Jurkat, Clone E6-1 (cell line): Measurements from ENCODE around the gene ARID1B.

Experiments
- DNase-seq: peaks from one replicate; pipeline ENCODE4 v3.0.0-alpha.2; 2011; ENCODE audit warnings: low read depth, low spot score
- H3K4me3 ChIP-seq: 2 replicates; pipeline ENCODE4 v1.5.1; 2011; ENCODE audit warnings: mild to moderate bottlenecking, low read length, control low read depth, moderate library complexity

The ARID1B gene

GRCh38 chr6:157089258-157089657, 312.1 kb downstream of the ARID1B start:
- DNase-seq, result no peak
- H3K4me3 ChIP-seq, result no peak overlapping the region

GRCh38 chr6:157089851-157090250, 312.7 kb downstream of the ARID1B start:
- no peak for DNase-seq
- H3K4me3 ChIP-seq, result no peak overlapping the region

- no peak for DNase-seq
Observed at GRCh38 chr6:157090736-157091135, 313.6 kb downstream of the ARID1B start.

GRCh38 chr6:157091243-157091642, 314.1 kb downstream of the ARID1B start:
- no peak for DNase-seq

More at GRCh38 chr6:157090736-157091135, 313.6 kb downstream of the ARID1B start:
- H3K4me3 ChIP-seq, result no peak overlapping the region

GRCh38 chr6:157091856-157092460, 314.8 kb downstream of the ARID1B start:
- no peak overlapping the region for H3K4me3 ChIP-seq
- no peak for DNase-seq

More at GRCh38 chr6:157091243-157091642, 314.1 kb downstream of the ARID1B start:
- H3K4me3 ChIP-seq, result no peak overlapping the region

- no peak for DNase-seq
- no peak overlapping the region for H3K4me3 ChIP-seq
Observed at GRCh38 chr6:157092736-157093135, 315.6 kb downstream of the ARID1B start.

GRCh38 chr6:157093536-157093935, 316.4 kb downstream of the ARID1B start:
- H3K4me3 ChIP-seq, result no peak overlapping the region
- DNase-seq, result no peak

- no peak overlapping the region for H3K4me3 ChIP-seq
- DNase-seq, result no peak
Observed at GRCh38 chr6:157094038-157094437, 316.9 kb downstream of the ARID1B start.

- H3K4me3 ChIP-seq, result no peak overlapping the region
- DNase-seq, result no peak
Observed at GRCh38 chr6:157095084-157095483, 317.9 kb downstream of the ARID1B start.

- H3K4me3 ChIP-seq, result no peak overlapping the region
- DNase-seq, result no peak
Observed at GRCh38 chr6:157095569-157095968, 318.4 kb downstream of the ARID1B start.

- no peak for DNase-seq
- no peak overlapping the region for H3K4me3 ChIP-seq
Observed at GRCh38 chr6:157096105-157096504, 318.9 kb downstream of the ARID1B start.

GRCh38 chr6:157096522-157096921, 319.3 kb downstream of the ARID1B start:
- no peak overlapping the region for H3K4me3 ChIP-seq
- DNase-seq, result no peak

GRCh38 chr6:157097255-157097955, 320.2 kb downstream of the ARID1B start:
- no peak for DNase-seq
- no peak overlapping the region for H3K4me3 ChIP-seq

GRCh38 chr6:157098999-157099398, 321.8 kb downstream of the ARID1B start:
- DNase-seq, result no peak

GRCh38 chr6:157099912-157100593, 322.9 kb downstream of the ARID1B start:
- no peak for DNase-seq
- H3K4me3 ChIP-seq, result no peak overlapping the region

More at GRCh38 chr6:157098999-157099398, 321.8 kb downstream of the ARID1B start:
- no peak overlapping the region for H3K4me3 ChIP-seq

GRCh38 chr6:157101166-157101565, 324.0 kb downstream of the ARID1B start:
- H3K4me3 ChIP-seq, result no peak overlapping the region
- no peak for DNase-seq

- no peak overlapping the region for H3K4me3 ChIP-seq
- DNase-seq, result no peak
Observed at GRCh38 chr6:157104803-157105202, 327.6 kb downstream of the ARID1B start.

GRCh38 chr6:157106487-157106886, 329.3 kb downstream of the ARID1B start:
- no peak for DNase-seq
- H3K4me3 ChIP-seq, result no peak overlapping the region

GRCh38 chr6:157107571-157107914, 330.4 kb downstream of the ARID1B start:
- DNase-seq, result no peak
- no peak overlapping the region for H3K4me3 ChIP-seq

- no peak overlapping the region for H3K4me3 ChIP-seq
- no peak for DNase-seq
Observed at GRCh38 chr6:157107915-157108651, 330.9 kb downstream of the ARID1B start.
